ENCODE measurements around the gene SYT14. TPM values are rescaled to one million over a fixed set of nuclear protein-coding genes. Genes with fewer than 3 reads are reported as not detected.

The SYT14 gene
- polyA plus RNA-seq, 3 donors, result not detected

- Mint-ChIP-seq H3K36me3 (no peaks in the 10 kb centered on the region), H3K4me1 (no peaks in the 10 kb centered on the region), H3K9me3 (peaks cover 0 to 5% (median 0%) of the 10 kb centered on the region in 7 donors), H3K27me3 (ENCODE audit: low read depth in 3 of 3) (peaks cover 7 to 17% (median 11%) of the 10 kb centered on the region in 3 donors), H3K27ac (no peak overlapping the region), H3K4me3 (no peak overlapping the region)
- Histone ChIP-seq H3K9me3 (replicated peaks in 1 of 2; ENCODE audit: control insufficient read depth in 1 of 2, insufficient read depth in 1 of 2, low read length in 2 of 2) (no peaks in the 10 kb centered on the region), H3K36me3 (replicated peaks in 1 of 2; ENCODE audit: control insufficient read depth in 1 of 2, insufficient read depth in 2 of 2, low read length in 2 of 2) (no peaks in the 10 kb centered on the region), H3K4me3 (replicated peaks in 1 of 3; ENCODE audit: low read depth in 2 of 3, low read length in 3 of 3) (no peak overlapping the region), H3K79me2 (ENCODE audit: insufficient read depth, low read length) (no peaks in the 10 kb centered on the region), H3K9ac (ENCODE audit: insufficient read depth, low read length, poor library complexity, severe bottlenecking) (no peak overlapping the region), H2AFZ (ENCODE audit: insufficient read depth, low read depth, low read length, poor library complexity, severe bottlenecking) (no peak overlapping the region), H3K4me1 (ENCODE audit: control insufficient read depth in 1 of 2, insufficient read depth in 2 of 2, low read length in 2 of 2) (no peaks in the 10 kb centered on the region), H3K27ac (ENCODE audit: low read depth in 1 of 2, low read length in 2 of 2) (no peak overlapping the region), H3K27me3 (ENCODE audit: control insufficient read depth in 2 of 2, insufficient read depth in 2 of 2, low read length in 2 of 2) (no peaks in the 10 kb centered on the region), H3K4me2 (replicated peaks; ENCODE audit: extremely low read depth, low read length, poor library complexity, severe bottlenecking) (no peak overlapping the region), H4K20me1 (ENCODE audit: insufficient read depth, low read length) (no peaks in the 10 kb centered on the region)
- TF ChIP-seq CTCF (IDR thresholded peaks at IDR 0.05), result no peak
- intact Hi-C loops (cut with micrococcal nuclease), result no loop called here
- no peak for DNase-seq
- 100% methylated on average over 1 of the region's 5 CpGs for WGBS (ENCODE audit: insufficient coverage)
These were observed 279.5 kb downstream of the SYT14 start for GRCh38 chr1:210217482-210217881.

GRCh38 chr1:210218047-210218446 lies 280.0 kb downstream of the SYT14 start:
- H3K27me3 Mint-ChIP-seq (ENCODE audit: low read depth in 3 of 3), result peaks cover 7 to 22% (median 11%) of the 10 kb centered on the region in 3 donors
- no peak overlapping the region for H3K4me3 Mint-ChIP-seq
- Histone ChIP-seq H3K79me2 (ENCODE audit: insufficient read depth, low read length) (no peaks in the 10 kb centered on the region), H3K9me3 (replicated peaks in 1 of 2; ENCODE audit: control insufficient read depth in 1 of 2, insufficient read depth in 1 of 2, low read length in 2 of 2) (no peaks in the 10 kb centered on the region), H4K20me1 (ENCODE audit: insufficient read depth, low read length) (no peaks in the 10 kb centered on the region), H2AFZ (ENCODE audit: insufficient read depth, low read depth, low read length, poor library complexity, severe bottlenecking) (no peak overlapping the region), H3K27me3 (ENCODE audit: control insufficient read depth in 2 of 2, insufficient read depth in 2 of 2, low read length in 2 of 2) (no peaks in the 10 kb centered on the region), H3K9ac (ENCODE audit: insufficient read depth, low read length, poor library complexity, severe bottlenecking) (no peak overlapping the region), H3K4me3 (replicated peaks in 1 of 3; ENCODE audit: low read depth in 2 of 3, low read length in 3 of 3) (no peak overlapping the region), H3K4me2 (replicated peaks; ENCODE audit: extremely low read depth, low read length, poor library complexity, severe bottlenecking) (no peak overlapping the region), H3K27ac (ENCODE audit: low read depth in 1 of 2, low read length in 2 of 2) (no peak overlapping the region), H3K36me3 (replicated peaks in 1 of 2; ENCODE audit: control insufficient read depth in 1 of 2, insufficient read depth in 2 of 2, low read length in 2 of 2) (no peaks in the 10 kb centered on the region), H3K4me1 (ENCODE audit: control insufficient read depth in 1 of 2, insufficient read depth in 2 of 2, low read length in 2 of 2) (no peaks in the 10 kb centered on the region)
- no peak overlapping the region for H3K27ac Mint-ChIP-seq
- no peak for DNase-seq
- H3K9me3 Mint-ChIP-seq, result peaks cover 0 to 5% (median 0%) of the 10 kb centered on the region in 7 donors
- H3K4me1 Mint-ChIP-seq, result no peaks in the 10 kb centered on the region
- no CpG with 5 or more reads among the region's 4 CpGs for WGBS (ENCODE audit: insufficient coverage)
- TF ChIP-seq CTCF (IDR thresholded peaks at IDR 0.05), result no peak
- intact Hi-C loops (cut with micrococcal nuclease), result no loop called here
- no peaks in the 10 kb centered on the region for H3K36me3 Mint-ChIP-seq

Other genes with a start within 250 kb of the SYT14 start
- not detected for gene HSD11B1, start 233.4 kb upstream of the SYT14 start, polyA plus RNA-seq
- 100 to 1,000 TPM in 2 of 3 donors, 10 to 100 TPM in 1; 89.3 to 266 (median 111) TPM for gene TRAF3IP3, start 182.2 kb upstream of the SYT14 start, polyA plus RNA-seq
- gene C1orf74, start 153.7 kb upstream of the SYT14 start, polyA plus RNA-seq, result under 1 TPM; 0.07 to 0.47 (median 0.19) TPM
- under 1 TPM; 0.21 to 0.62 (median 0.35) TPM for gene IRF6, start 132.1 kb upstream of the SYT14 start, polyA plus RNA-seq
- gene UTP25, start 110.2 kb upstream of the SYT14 start, polyA plus RNA-seq, result 1 to 10 TPM in 2 of 3 donors, under 1 TPM in 1; 0.98 to 1.4 (median 1.1) TPM

All from CD14-positive monocyte (primary cell).